ENCODE measurements around the gene NPAS4. TPM values are rescaled to one million over a fixed set of nuclear protein-coding genes. Genes with fewer than 3 reads are reported as not detected.

The NPAS4 gene
- total RNA-seq, 2 donors from 2014 or later, result 0.19 TPM; not detected in 1

DNA sequence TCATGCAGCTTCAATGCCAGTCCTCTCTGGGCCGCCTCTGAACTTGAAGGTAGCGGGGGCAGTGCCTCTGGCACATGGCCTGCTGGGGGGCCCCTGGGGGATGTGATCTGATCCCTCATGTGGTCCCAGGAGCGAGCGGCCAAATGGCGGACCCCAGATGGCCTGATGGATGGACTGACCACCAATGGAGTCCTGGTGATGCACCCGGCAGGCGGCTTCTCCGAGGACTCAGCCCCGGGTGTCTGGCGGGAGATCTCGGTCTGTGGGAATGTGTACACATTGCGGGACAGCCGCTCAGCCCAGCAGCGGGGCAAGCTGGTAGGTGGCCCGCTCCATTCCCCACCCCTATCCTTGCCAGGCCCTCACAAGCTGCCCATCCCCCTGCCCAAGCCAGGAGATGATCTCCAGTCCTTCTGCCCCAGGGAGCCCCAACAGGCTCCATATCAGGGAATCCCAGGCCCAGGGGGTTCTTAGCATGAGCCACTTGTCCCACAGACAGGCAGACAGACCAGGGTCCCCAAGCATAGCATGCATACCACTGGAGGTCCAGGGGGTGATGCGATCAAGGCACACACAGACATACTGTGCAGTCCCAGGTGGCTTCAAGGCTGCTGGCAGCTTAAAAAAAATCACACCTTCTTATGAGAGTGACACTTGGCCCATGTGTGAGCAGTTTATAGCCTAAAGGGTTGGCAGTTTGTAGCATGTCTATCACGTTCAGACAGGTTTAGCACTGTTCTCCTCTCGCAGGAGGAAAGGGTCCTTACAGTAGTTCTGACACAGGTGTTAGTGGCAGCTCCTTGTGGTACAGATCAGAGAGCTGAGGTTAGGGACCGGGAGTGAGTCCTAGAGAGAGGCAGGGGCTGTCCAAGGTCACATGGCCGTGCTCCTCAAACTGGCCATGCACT lies 53.0 kb downstream of the NPAS4 start:
- Histone ChIP-seq H3K9me3 (no peaks in the 10 kb centered on the region), H3K4me3 (no peak overlapping the region), H3K27me3 (no peaks in the 10 kb centered on the region), H3K4me1 (peaks cover 0 to under 1% of the 10 kb centered on the region in 2 donors), H3K27ac (no peak overlapping the region), H3K36me3 (peaks cover 32% of the 10 kb centered on the region)
- DNase-seq (ENCODE audit: low spot score), result no peak
- TF ChIP-seq, protein P1, sequence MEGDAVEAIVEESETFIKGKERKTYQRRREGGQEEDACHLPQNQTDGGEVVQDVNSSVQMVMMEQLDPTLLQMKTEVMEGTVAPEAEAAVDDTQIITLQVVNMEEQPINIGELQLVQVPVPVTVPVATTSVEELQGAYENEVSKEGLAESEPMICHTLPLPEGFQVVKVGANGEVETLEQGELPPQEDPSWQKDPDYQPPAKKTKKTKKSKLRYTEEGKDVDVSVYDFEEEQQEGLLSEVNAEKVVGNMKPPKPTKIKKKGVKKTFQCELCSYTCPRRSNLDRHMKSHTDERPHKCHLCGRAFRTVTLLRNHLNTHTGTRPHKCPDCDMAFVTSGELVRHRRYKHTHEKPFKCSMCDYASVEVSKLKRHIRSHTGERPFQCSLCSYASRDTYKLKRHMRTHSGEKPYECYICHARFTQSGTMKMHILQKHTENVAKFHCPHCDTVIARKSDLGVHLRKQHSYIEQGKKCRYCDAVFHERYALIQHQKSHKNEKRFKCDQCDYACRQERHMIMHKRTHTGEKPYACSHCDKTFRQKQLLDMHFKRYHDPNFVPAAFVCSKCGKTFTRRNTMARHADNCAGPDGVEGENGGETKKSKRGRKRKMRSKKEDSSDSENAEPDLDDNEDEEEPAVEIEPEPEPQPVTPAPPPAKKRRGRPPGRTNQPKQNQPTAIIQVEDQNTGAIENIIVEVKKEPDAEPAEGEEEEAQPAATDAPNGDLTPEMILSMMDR (IDR thresholded peaks at IDR 0.05), result no peak

DNA sequence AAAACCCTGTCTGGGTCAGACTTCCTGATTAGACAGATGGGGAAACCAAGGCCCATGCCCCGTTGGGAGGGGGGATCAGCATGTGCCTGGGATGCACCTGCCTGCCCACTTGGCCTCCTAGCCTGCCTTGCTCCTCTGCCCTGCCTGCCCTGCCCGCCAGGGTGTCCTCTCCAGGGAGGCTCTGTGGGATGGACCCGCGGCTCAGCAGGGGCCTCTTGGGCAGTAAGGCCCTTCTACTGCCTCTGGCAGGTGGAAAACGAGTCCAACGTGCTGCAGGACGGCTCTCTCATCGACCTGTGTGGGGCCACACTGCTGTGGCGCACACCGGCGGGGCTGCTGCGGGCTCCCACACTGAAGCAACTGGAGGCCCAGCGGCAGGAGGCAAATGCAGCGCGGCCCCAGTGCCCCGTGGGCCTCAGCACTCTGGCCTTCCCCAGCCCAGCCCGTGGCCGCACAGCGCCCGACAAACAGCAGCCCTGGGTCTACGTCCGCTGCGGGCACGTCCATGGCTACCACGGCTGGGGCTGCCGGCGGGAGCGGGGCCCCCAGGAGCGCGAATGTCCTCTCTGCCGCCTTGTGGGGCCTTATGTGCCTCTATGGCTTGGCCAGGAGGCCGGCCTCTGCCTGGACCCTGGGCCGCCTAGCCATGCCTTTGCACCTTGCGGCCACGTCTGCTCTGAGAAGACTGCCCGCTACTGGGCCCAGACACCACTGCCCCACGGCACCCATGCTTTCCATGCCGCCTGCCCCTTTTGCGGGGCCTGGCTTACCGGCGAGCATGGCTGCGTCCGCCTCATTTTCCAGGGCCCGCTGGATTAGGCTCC lies 54.7 kb downstream of the NPAS4 start:
- no peak overlapping the region for H3K4me3 ChIP-seq
- no peaks in the 10 kb centered on the region for H3K27me3 ChIP-seq
- peaks cover 0 to 11% of the 10 kb centered on the region in 2 donors for H3K4me1 ChIP-seq
- H3K36me3 ChIP-seq, result peaks cover 32% of the 10 kb centered on the region
- TF ChIP-seq, protein P1 (IDR thresholded peaks at IDR 0.05), result no peak
- no peak for DNase-seq (ENCODE audit: low spot score)
- no peaks in the 10 kb centered on the region for H3K9me3 ChIP-seq
- no peak overlapping the region for H3K27ac ChIP-seq

Other genes starting within 250 kb of the NPAS4 start
- 10 to 100 TPM; 17.7 to 29.6 TPM for gene KLC2, start 163.3 kb upstream of the NPAS4 start, total RNA-seq
- 100 to 1,000 TPM in 1 of 2 donors, 10 to 100 TPM in 1; 95.6 to 115 TPM for gene RAB1B, start 152.4 kb upstream of the NPAS4 start, total RNA-seq
- not detected for gene CNIH2, start 142.9 kb upstream of the NPAS4 start, total RNA-seq
- 100 to 1,000 TPM in 1 of 2 donors, 10 to 100 TPM in 1; 68.1 to 100 TPM for gene YIF1A, start 131.9 kb upstream of the NPAS4 start, total RNA-seq
- 1 to 10 TPM; 1.4 to 5.5 TPM for gene TMEM151A, start 129.1 kb upstream of the NPAS4 start, total RNA-seq
- gene CD248, start 104.0 kb upstream of the NPAS4 start, total RNA-seq, result 10 to 100 TPM in 1 of 2 donors, 1 to 10 TPM in 1; 7.6 to 10.7 TPM
- gene RIN1, start 84.6 kb upstream of the NPAS4 start, total RNA-seq, result 1 to 10 TPM; 1.0 to 5.9 TPM
- gene BRMS1, start 75.9 kb upstream of the NPAS4 start, total RNA-seq, result 10 to 100 TPM; 19.2 to 33.3 TPM
- gene B4GAT1, start 73.4 kb upstream of the NPAS4 start, total RNA-seq, result 10 to 100 TPM; 61.1 to 64.3 TPM
- gene SLC29A2, start 49.3 kb upstream of the NPAS4 start, total RNA-seq, result 10 to 100 TPM; 16.9 to 19.9 TPM
- 10 to 100 TPM; 33.1 to 54.4 TPM for gene MRPL11, start 17.8 kb downstream of the NPAS4 start, total RNA-seq
- gene PELI3, start 45.9 kb downstream of the NPAS4 start, total RNA-seq, result 10 to 100 TPM; 12.7 to 20.7 TPM
- gene DPP3, start 59.4 kb downstream of the NPAS4 start, total RNA-seq, result 10 to 100 TPM in 1 of 2 donors, 1 to 10 TPM in 1; 8.2 to 11.1 TPM
- 10 to 100 TPM; 37.0 to 38.7 TPM for gene BBS1, start 89.6 kb downstream of the NPAS4 start, total RNA-seq
- 10 to 100 TPM; 10.9 to 16.5 TPM for gene ZDHHC24, start 125.0 kb downstream of the NPAS4 start, total RNA-seq
- gene ACTN3, start 125.9 kb downstream of the NPAS4 start, total RNA-seq, result not detected
- gene CTSF, start 147.6 kb downstream of the NPAS4 start, total RNA-seq, result 100 to 1,000 TPM in 1 of 2 donors, 10 to 100 TPM in 1; 79.1 to 124 TPM
- gene CCDC87, start 172.0 kb downstream of the NPAS4 start, total RNA-seq, result under 1 TPM; 0.26 to 0.86 TPM
- gene CCS, start 172.2 kb downstream of the NPAS4 start, total RNA-seq, result 10 to 100 TPM; 13.8 to 18.6 TPM
- 10 to 100 TPM; 27.5 to 34.3 TPM for gene RBM14, start 195.6 kb downstream of the NPAS4 start, total RNA-seq
- 10 to 100 TPM; 51.4 to 53.8 TPM for gene RBM4, start 217.7 kb downstream of the NPAS4 start, total RNA-seq